GM21423 (cell line): ENCODE measurements around the gene MRPL22.
"Not testable (repeated sequence)": the region's sequence is repeated elsewhere in the genome, so short reads cannot be mapped to it uniquely, and the experiment has no call there.

Source experiments
- ATAC-seq: cut with Tn5 transposase; IDR thresholded peaks from one replicate; pipeline ENCODE4 v1.9.1; 2021; ENCODE audit warnings: mild to moderate bottlenecking, moderate library complexity; ENCODE audit not compliant: unreplicated experiment

Gene MRPL22

DNA sequence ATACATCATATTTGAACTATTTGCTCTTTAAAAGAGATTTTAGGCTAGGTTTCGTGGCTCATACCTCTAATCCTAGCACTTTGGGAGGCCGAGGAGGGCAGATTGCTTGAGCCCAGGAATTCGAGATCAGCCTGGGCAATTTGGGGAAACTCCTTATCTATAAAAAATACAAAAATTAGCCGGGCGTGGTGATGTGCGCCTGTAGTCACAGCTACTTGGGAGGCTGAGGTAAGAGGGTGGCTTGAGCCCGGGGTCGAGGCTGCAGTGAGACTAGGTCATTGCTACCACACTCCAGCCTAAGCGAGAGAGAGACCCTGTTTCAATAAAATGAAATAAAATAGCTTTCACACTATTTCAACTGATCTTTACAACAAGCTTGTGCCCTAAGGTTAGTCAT is 500 bp upstream of the MRPL22 start:
- ATAC-seq: no peak

DNA sequence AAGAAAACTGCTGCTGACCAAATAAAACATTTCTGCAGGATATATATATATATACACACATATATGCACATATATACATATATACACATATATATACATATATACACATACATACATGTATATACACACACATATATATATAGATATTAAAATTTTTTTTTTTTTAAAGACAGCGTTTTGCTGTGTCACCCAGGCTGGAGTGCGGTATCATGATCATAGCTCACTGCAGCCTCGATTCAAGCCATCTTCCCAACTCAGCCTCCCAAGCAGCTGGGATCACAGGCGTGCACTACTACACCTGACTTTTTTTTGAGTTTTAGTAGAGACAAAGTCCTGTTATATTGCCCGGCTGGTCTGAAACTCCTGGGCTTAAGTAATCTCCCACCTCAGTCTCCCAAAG is 2.7 kb downstream of the MRPL22 start:
- no peak for ATAC-seq

DNA sequence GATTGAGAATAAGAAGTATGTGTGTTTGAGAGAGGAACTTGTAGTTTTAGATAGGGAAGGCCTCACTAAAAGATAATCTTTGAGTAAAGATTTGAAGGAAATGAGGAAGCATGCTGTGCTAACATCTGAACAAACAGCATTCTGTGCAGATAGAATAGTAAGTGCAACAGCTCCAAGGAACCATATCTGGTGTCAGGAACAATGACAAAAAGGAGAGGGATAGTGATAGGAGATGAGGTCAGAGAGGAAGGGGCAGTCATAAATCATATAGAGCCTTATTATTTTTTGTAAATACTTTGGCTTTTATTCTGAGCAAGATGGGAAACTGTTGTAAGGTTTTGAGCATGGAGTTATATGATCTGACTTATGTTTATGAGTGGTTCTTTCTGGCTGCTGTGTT is 3.8 kb downstream of the MRPL22 start:
- no peak for ATAC-seq

GRCh38 chr5:154945695-154946301 is 4.9 kb downstream of the MRPL22 start:
- ATAC-seq: no peak

DNA sequence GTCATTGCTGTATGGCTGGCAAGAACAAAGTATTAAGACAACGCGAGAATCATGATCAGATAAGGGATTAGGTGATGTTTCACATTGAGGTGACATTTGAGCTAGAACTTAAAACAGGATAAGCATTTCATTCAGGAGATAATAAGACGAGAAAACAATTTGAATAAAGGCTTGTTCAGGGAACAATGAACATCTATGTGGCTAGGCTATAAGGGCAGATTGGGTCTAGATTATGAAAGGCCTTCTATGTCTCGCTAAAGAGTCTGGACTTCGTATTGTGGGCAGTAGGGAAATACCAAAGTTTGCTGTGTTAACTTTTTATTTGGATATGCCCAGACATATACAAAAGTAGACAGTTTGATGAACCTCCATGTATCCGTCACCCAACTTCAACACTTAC is 6.9 kb downstream of the MRPL22 start:
- ATAC-seq: no peak

- no peak for ATAC-seq
These were observed 7.4 kb downstream of the MRPL22 start for GRCh38 chr5:154948313-154948712.

GRCh38 chr5:154949781-154950180 is 8.9 kb downstream of the MRPL22 start:
- no peak for ATAC-seq

- no peak for ATAC-seq
These were observed 15.8 kb downstream of the MRPL22 start for GRCh38 chr5:154956712-154957111.

DNA sequence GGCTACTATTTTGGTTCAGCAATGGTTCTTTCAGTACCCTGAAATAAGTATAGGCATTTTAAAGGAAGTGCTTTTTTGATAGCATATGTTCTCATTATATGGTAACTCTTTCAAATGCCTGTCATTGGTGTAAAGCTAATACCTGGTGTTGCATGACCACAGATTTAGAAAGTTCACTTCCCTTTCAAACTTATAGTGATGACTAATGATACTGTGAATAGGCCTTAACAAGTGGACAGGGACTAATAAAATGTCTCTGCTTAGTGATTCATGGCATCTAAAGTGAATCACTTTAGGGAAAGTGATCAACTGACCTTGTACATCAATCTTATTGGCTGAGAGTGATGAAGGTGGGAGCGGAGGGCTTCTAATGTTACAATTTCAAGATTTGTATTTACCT is 21.6 kb downstream of the MRPL22 start:
- ATAC-seq: peak; percentile 96

DNA sequence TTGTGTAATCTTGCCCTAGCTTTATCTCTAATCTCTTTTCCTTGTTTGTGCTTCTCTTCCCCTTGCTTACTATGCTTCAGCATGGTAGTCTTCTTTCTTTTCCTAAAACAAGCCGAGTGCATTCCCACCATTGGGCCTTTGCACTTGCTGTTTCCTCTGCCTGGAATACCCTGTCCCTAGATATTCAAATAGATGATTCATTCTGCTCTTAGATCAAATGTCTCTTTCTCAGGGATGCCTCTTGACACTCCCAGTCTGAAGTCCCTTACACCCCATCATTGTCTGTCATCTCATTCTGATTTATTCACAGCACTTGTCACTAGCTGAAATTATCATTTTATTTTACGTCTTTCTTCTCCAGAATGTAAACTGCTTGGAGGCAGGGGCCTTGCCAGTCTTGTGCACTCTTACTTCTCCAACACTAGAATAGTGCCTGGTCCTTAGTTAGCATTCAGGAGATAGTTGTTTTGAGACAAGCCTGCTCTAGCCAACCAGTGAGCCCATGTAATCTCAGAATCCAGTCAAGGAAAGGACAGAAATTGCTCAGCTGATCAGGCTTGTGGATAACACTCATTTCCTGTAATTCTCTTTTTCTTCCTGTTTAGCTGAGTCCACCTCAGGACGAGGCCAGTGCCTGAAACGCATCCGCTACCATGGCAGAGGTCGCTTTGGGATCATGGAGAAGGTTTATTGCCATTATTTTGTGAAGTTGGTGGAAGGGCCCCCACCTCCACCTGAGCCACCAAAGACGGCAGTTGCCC is 25.4 kb downstream of the MRPL22 start:
- ATAC-seq: no peak

DNA sequence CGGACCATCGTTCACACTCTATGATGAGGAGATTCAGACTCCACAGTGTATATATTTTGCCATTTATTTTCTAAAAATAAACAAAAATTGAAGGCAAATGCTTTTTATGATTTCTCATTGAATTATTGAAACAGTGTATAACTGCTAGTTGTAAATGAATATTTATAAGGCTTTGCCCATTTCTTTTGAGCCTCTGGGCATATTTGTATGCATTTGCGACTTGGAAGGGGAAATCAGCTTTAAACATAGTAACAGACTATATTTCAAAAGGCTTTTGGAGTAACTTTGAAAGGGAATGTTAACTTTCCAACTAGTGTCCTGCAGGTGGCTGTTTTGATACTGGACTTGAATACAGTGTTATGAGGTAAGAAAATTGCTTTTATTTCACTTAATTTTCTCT is 26.0 kb downstream of the MRPL22 start:
- ATAC-seq: no peak

- ATAC-seq: no peak
These were observed 26.6 kb downstream of the MRPL22 start for GRCh38 chr5:154967421-154968024.

- no peak for ATAC-seq
These were observed 28.1 kb downstream of the MRPL22 start for GRCh38 chr5:154968953-154969352.

DNA sequence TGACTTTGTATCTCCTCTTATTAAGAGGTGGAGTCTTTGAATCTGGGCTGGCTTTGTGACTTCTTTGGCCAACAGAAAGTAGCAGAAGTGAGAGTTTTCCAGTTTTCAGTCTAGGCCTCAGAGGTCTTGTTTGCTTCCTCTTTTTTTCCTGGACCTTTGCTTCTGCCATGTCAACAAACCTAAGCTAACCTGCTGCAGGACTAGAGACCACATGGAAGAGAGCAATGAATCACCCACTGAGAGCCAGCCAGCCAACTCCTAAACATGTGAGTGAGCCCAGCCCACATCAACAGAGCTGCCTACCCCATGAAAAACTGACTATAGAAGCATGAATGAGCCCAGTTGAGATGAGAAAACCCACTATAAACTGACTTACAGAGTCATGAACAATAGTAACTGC is 29.9 kb downstream of the MRPL22 start:
- no peak for ATAC-seq

DNA sequence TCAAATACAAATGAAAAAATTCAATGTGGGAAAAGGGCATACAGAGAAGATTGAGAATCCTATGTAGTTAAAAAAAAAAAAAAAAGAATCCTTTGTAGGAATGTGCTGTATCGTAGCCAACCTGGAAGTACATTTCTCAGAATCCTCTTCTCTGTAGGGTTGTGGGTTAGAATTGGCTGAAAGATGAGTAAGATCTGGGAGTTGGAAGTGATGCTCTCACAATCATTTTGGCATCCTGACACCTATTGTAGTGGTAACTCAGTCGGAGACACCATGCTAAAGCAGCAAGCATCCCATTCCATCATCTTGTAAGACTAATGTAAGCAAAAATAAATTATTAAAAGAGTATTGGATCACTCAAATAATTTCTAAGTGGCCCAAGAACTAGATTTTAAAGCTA is 30.6 kb downstream of the MRPL22 start:
- ATAC-seq: no peak

GRCh38 chr5:154972476-154973080 is 31.7 kb downstream of the MRPL22 start:
- ATAC-seq: no peak

DNA sequence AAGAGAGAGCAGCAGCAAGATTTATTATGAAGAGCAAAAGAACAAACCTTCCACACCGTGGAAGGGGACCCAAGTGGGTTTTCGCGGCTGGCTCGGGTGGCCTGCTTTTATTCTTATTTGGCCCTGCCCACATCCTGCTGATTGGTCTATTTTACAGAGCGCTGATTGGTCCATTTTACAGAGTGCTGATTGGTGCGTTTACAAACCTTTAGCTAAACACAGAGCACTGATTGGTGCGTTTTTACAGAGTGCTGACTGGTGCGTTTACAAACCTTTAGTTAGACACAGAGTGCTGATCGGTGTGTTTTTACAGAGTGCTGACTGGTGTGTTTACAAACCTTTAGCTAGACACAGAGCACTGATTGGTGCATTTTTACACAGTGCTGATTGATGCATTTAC is 35.2 kb downstream of the MRPL22 start:
- ATAC-seq: not testable (repeated sequence)

DNA sequence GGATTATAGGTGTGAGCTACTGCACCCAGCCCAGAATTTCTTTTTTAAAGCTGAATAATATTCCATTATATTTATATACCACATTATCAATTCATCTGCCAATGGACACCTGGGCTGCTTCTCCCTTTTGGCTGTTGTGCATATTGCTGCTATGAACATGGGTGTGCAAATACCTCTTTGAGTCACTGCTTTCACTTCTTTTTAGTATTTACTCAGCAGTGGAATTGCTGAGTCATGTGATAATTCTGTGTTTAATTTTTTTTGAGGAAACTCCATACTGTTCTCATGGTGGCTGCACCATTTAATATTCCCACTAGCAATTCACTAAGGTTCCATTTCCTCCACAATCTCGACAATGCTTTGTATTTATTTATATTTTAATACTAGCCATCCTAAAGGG is 36.5 kb downstream of the MRPL22 start:
- ATAC-seq: no peak

DNA sequence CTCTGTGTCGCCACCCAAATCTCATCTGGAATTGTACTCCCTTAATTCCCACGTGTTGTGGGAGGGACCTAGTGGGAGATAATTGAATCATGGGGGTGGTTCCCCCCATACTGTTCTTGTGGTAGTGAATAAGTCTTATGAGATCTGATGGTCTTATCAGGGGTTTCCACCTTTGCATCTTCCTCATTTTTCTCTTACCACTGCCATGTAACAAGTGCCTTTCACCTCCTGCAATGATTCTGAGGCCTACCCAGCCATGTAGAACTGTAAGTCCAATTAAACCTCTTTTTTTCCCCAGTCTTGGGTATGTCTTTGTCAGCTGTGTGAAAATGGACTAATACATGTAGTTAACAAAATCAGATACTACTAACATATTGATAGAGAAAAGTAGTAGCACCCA is 37.4 kb downstream of the MRPL22 start:
- ATAC-seq: not testable (repeated sequence)

DNA sequence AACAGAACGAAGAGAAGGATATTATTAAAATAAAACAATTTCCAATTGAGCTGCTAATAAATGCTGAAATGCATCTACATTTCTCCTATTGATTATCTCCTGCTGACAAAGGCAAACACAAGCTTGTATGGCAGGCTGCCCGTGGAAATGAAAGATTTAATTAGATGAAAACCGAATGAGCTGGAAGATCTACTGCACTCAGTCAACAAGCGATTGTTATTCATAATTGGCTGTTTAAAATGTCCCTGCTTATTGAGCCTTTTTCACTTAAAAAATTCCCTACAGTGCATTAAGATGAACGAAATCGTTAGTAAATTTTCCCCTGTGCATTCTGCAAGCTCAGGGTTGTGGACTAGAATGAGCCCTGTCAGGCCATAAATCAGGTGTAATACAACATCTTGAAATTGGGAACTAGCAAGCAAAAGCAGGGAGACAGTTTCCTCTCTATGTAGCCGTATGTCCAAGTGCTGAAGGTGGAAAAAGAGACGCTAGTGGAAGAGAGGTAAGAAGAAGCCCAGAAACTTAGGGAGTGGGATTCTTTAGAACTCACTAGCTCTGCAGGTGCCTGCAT is 44.2 kb downstream of the MRPL22 start:
- no peak for ATAC-seq

DNA sequence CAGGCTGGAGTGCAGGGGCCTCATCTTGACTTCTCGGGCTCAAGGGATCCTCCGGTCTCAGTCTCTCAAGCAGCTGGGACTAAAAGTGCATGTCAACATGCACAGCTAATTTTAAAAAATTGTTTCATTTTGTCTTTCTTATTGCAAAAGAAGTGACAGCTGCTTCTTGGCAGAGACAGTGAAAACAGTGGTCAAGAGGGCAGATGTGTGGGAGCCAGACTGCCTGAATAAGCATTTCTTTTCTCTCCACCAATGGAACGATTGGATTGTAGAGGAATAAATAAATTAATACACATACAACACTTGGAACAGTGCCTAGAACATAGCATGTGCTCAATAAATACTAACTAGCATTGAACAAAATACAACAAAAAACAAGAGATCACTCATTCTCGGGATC is 45.3 kb downstream of the MRPL22 start:
- no peak for ATAC-seq

- no peak for ATAC-seq
These were observed 48.8 kb downstream of the MRPL22 start for GRCh38 chr5:154989626-154990025.
